ENCODE measurements around the gene TMEM126A. TPM values are rescaled to one million over a fixed set of nuclear protein-coding genes. Genes with fewer than 3 reads are reported as not detected.
"Not testable (repeated sequence)": the region's sequence is repeated elsewhere in the genome, so short reads cannot be mapped to it uniquely, and the experiment has no call there.

TMEM126A gene
- total RNA-seq, 1 donor from 2014 or later, result 21.0 TPM

DNA sequence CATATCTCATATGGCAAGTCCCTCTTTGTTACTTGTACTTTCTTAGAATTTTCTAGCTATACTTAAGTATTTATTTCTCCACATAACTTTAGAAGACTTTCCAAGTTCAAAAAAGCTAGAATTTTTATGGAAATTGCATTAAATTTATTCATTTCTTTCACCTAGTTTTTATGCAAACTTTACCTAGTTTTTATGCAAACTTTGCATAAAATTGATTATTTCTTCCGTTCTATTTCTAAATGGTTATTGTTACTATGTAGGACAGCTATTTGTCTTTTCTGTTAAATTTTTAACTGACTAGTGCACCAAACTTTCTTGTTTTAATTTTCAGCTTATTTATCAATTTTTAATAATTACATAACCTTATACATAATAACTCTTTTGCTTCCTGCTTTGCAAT is 20.4 kb downstream of the TMEM126A start:
- no peak for DNase-seq (ENCODE audit: low spot score in 2 of 2, unreplicated experiment in 2 of 2)
- TF ChIP-seq, protein P1, sequence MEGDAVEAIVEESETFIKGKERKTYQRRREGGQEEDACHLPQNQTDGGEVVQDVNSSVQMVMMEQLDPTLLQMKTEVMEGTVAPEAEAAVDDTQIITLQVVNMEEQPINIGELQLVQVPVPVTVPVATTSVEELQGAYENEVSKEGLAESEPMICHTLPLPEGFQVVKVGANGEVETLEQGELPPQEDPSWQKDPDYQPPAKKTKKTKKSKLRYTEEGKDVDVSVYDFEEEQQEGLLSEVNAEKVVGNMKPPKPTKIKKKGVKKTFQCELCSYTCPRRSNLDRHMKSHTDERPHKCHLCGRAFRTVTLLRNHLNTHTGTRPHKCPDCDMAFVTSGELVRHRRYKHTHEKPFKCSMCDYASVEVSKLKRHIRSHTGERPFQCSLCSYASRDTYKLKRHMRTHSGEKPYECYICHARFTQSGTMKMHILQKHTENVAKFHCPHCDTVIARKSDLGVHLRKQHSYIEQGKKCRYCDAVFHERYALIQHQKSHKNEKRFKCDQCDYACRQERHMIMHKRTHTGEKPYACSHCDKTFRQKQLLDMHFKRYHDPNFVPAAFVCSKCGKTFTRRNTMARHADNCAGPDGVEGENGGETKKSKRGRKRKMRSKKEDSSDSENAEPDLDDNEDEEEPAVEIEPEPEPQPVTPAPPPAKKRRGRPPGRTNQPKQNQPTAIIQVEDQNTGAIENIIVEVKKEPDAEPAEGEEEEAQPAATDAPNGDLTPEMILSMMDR (IDR thresholded peaks at IDR 0.05; ENCODE audit: unreplicated experiment), result no peak
- H3K27ac Mint-ChIP-seq, result no peak overlapping the region
- H3K27me3 Mint-ChIP-seq (ENCODE audit: low read depth), result no peaks in the 10 kb centered on the region
- H3K4me1 Mint-ChIP-seq, result peaks cover 7% of the 10 kb centered on the region
- H3K36me3 Mint-ChIP-seq, result no peaks in the 10 kb centered on the region
- peaks cover 6% of the 10 kb centered on the region for H3K9me3 Mint-ChIP-seq
- H3K4me3 Mint-ChIP-seq, result no peak overlapping the region

DNA sequence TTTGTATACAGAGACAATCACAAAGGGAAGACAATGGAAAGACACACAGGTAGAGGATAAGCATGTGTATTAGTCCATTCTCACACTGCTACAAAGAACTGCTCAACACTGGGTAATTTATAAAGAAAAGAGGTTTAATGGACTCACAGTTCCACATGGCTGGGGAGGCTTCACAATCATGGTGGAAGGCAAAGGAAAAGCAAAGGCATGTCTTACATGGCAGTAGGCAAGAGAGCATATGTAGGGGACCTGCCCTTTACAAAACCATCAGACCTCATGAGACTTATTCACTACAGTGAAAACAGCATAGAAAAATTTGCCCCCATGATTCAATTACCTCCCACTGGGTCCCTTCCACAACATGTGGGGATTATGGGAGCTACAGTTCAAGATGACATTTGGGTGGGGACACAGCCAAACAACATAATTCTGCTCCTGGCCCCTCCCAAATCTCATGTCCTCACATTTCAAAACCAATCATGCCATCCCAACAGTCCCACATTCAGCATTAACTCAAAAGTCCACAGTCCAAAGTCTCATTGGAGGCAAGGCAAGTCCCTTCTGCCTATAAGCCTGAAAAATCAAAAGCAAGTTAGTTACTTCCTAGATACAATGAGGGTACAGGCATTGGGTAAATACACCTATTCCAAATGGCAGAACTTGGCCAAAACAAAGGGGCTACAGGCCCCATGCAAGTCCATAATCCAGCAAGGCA is 23.3 kb downstream of the TMEM126A start:
- H3K4me3 Mint-ChIP-seq; H3K36me3 Mint-ChIP-seq; H3K27ac Mint-ChIP-seq; H3K27me3 Mint-ChIP-seq (ENCODE audit: low read depth); DNase-seq (ENCODE audit: low spot score in 2 of 2, unreplicated experiment in 2 of 2); H3K4me1 Mint-ChIP-seq: not testable (repeated sequence)
- H3K9me3 Mint-ChIP-seq, result peaks cover 16% of the 10 kb centered on the region

DNA sequence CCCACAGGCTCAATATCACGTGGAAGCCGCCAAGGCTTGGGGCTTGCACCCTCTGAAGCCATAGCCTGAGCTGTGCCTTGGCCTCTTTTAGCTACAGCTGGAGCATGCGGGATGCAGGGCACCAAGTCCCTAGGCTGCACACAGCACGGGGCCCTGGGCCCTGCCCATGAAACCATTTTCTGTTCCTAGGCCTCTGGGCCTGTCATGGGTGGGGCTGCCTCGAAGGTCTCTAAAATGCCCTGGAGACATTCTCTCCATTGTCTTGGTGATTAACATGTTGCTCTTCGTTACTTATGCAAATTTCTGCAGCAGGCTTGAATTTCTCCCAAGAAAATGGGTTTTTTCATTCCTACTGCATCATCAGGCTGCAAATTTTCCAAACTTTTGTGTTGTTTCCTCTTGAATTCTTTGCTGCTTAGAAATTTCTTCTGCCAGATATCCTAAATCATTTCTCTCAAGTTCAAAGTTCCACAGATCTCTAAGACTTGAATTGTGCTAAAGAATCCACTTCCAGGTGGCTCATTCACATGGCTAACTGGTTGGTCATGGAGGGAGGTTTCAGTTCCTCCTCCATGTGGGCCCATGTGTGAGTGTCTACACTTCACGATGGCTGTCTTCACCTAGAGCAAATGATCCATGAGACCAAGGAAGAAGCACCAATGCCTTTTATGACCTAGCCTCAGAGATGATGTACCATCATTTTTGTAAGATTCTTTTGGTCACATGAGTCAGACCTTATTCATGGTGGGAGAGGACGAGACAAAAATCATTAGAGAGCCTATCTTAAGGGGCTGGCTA is 24.5 kb downstream of the TMEM126A start:
- Mint-ChIP-seq H3K27ac (no peak overlapping the region), H3K4me3 (no peak overlapping the region), H3K36me3 (no peaks in the 10 kb centered on the region), H3K9me3 (peaks cover 16% of the 10 kb centered on the region), H3K27me3 (ENCODE audit: low read depth) (no peaks in the 10 kb centered on the region), H3K4me1 (no peaks in the 10 kb centered on the region)
- DNase-seq (ENCODE audit: low spot score in 2 of 2, unreplicated experiment in 2 of 2), result no peak
- TF ChIP-seq, protein P1 (IDR thresholded peaks at IDR 0.05; ENCODE audit: unreplicated experiment), result no peak

DNA sequence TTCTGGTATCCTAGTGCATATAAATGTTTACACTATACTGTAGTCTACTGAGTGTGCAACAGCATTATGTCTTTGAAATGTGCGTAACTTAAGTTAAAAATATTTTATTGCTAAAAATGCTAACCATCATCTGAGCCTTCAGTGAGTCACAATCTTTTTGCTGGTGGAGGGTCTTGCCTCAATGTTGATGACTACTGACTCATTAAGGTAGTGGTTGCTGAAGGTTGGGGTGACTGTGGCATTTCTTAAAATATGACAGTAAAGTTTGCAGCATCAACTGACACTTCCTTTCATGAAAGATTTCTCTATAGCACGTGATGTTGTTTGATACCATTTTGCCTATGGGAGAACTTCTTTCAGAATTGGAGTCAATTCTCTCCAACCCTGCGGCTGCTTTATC is 25.6 kb downstream of the TMEM126A start:
- Mint-ChIP-seq H3K4me1 (no peaks in the 10 kb centered on the region), H3K36me3 (no peaks in the 10 kb centered on the region), H3K9me3 (peaks cover 16% of the 10 kb centered on the region), H3K4me3 (no peak overlapping the region), H3K27me3 (ENCODE audit: low read depth) (no peaks in the 10 kb centered on the region), H3K27ac (no peak overlapping the region)
- TF ChIP-seq, protein P1 (IDR thresholded peaks at IDR 0.05; ENCODE audit: unreplicated experiment), result no peak
- DNase-seq (ENCODE audit: low spot score in 2 of 2, unreplicated experiment in 2 of 2), result no peak

DNA sequence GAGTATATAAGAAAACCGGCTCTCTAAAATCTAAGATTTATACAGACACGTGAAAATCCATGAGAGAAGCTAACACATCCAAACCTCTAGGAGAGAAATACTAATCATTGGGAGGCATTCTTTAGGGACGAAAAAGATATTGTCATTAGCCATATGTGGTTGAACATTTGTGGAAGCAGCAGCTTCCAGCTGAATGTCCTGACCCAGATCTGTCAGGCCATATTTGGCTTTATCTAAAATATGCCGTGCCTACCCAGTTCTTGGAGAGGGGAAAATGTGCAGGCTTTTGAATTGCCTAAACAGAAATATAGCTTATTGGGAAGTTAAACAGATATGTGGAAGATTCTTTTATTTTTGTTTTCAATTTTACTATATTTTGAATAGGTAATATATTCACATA is 31.8 kb downstream of the TMEM126A start:
- H3K27ac Mint-ChIP-seq, result no peak overlapping the region
- H3K27me3 Mint-ChIP-seq (ENCODE audit: low read depth), result no peaks in the 10 kb centered on the region
- H3K4me1 Mint-ChIP-seq, result no peaks in the 10 kb centered on the region
- no peak for DNase-seq (ENCODE audit: low spot score in 2 of 2, unreplicated experiment in 2 of 2)
- H3K9me3 Mint-ChIP-seq, result peaks cover 3% of the 10 kb centered on the region
- H3K36me3 Mint-ChIP-seq, result no peaks in the 10 kb centered on the region
- TF ChIP-seq, protein P1 (IDR thresholded peaks at IDR 0.05; ENCODE audit: unreplicated experiment), result no peak
- no peak overlapping the region for H3K4me3 Mint-ChIP-seq

DNA sequence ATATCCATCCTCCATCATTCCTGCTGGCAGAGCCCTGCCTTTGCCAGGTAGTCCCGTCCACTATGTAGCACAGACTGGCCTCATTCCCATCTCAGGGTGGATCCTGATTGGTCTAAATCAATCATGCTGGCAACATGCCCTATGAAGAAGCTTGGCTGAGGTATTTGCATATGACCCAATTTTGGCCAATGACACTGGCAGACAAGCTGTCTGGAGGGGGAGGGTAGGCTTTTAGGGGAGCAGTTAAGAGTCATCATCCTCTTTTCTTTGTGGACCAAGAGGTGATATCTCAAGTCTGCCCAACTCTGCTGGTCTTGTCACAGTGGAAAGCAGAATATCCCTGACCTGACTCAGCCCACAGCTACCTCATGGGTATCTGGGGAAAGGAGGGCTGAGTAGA is 33.1 kb downstream of the TMEM126A start:
- Mint-ChIP-seq H3K4me3 (no peak overlapping the region), H3K9me3 (no peaks in the 10 kb centered on the region), H3K4me1 (peaks cover 12% of the 10 kb centered on the region), H3K27ac (no peak overlapping the region), H3K27me3 (ENCODE audit: low read depth) (no peaks in the 10 kb centered on the region), H3K36me3 (no peaks in the 10 kb centered on the region)
- TF ChIP-seq, protein P1 (IDR thresholded peaks at IDR 0.05; ENCODE audit: unreplicated experiment), result no peak
- DNase-seq (ENCODE audit: low spot score in 2 of 2, unreplicated experiment in 2 of 2), result no peak
